ENCODE measurements around the gene HDLBP. TPM values are rescaled to one million over a fixed set of nuclear protein-coding genes. Genes with fewer than 3 reads are reported as not detected.

HDLBP gene
- total RNA-seq, 1 donor from 2014 or later = 300 TPM

DNA sequence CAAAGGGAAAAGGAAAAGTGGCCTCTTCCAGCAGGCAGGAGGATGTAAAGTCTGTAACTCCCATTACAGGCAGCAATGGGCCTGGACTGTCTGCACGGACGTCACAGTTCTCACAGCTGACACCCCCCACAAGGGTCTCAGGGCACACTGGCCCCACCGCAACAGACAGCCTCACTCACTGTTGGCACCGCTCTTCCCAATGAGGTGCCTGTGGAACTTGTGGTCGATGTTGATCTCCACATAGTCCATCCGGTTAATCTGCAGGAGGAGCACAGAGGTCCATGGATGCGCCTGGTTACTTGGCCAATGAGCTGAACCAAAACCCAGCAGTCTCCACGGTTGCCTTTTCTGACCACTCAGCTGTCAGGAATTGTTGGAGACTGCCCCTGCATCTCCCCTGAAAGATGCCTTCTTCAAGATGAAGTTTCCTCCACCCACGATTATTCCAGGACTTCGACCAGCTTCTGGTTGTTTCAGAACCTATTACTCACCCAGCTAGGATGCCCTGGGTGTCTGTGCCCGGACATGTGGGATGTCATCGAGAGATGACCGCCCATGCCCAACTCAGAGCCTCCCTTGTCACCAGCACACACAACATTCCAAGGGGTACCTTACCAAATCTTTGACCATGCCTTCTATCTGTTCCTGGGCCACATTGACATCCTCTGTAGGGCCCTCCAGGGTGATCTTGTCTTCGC is 62.5 kb downstream of the HDLBP start:
- H3K4me1 ChIP-seq = no peaks in the 10 kb centered on the region
- H3K9me3 ChIP-seq = no peaks in the 10 kb centered on the region
- no peaks in the 10 kb centered on the region for H3K27me3 ChIP-seq
- peaks cover 17 to 97% of the 10 kb centered on the region in 2 donors for H3K36me3 ChIP-seq
- no peak for TF ChIP-seq POLR2A (IDR thresholded peaks at IDR 0.05)
- TF ChIP-seq, protein P1, sequence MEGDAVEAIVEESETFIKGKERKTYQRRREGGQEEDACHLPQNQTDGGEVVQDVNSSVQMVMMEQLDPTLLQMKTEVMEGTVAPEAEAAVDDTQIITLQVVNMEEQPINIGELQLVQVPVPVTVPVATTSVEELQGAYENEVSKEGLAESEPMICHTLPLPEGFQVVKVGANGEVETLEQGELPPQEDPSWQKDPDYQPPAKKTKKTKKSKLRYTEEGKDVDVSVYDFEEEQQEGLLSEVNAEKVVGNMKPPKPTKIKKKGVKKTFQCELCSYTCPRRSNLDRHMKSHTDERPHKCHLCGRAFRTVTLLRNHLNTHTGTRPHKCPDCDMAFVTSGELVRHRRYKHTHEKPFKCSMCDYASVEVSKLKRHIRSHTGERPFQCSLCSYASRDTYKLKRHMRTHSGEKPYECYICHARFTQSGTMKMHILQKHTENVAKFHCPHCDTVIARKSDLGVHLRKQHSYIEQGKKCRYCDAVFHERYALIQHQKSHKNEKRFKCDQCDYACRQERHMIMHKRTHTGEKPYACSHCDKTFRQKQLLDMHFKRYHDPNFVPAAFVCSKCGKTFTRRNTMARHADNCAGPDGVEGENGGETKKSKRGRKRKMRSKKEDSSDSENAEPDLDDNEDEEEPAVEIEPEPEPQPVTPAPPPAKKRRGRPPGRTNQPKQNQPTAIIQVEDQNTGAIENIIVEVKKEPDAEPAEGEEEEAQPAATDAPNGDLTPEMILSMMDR (IDR thresholded peaks at IDR 0.05) = no peak
- no peak for TF ChIP-seq POLR2AphosphoS5 (IDR thresholded peaks at IDR 0.05; ENCODE audit: insufficient read depth in 1 of 2, low read depth in 1 of 2)
- intact Hi-C loops (cut with DNase I) = no loop called here
- DNase-seq (ENCODE audit: extremely low spot score in 2 of 2) = no peak
- H3K4me3 ChIP-seq = no peak overlapping the region
- no peak overlapping the region for H3K27ac ChIP-seq

DNA sequence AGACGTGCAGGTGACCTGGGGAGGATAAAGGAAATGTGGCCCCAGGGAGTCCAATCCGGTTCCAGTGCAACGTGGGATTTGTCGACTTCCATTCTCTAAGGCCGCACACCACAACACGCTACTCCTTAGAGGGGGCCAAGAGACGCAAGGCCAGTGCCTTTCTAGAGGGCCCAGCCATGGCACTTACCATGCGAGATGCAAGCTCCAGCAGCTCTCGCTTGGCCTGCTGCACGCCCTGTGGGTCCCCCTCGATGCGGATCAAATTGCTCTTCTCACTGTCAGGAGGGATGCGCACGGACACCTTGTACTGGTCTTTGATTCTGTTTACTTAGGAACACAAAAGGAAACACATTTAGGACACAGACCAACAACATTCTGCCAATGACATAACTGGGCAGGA is 65.8 kb downstream of the HDLBP start:
- Histone ChIP-seq H3K36me3 (peaks cover 7 to 100% of the 10 kb centered on the region in 2 donors), H3K4me1 (no peaks in the 10 kb centered on the region), H3K4me3 (no peak overlapping the region), H3K9me3 (no peaks in the 10 kb centered on the region), H3K27ac (no peak overlapping the region), H3K27me3 (no peaks in the 10 kb centered on the region)
- DNase-seq (ENCODE audit: extremely low spot score in 2 of 2) = no peak
- intact Hi-C loops (cut with DNase I) = no loop called here
- TF ChIP-seq POLR2A (IDR thresholded peaks at IDR 0.05) (no peak), POLR2AphosphoS5 (IDR thresholded peaks at IDR 0.05; ENCODE audit: insufficient read depth in 1 of 2, low read depth in 1 of 2) (no peak)
- TF ChIP-seq, protein P1 (IDR thresholded peaks at IDR 0.05) = no peak

DNA sequence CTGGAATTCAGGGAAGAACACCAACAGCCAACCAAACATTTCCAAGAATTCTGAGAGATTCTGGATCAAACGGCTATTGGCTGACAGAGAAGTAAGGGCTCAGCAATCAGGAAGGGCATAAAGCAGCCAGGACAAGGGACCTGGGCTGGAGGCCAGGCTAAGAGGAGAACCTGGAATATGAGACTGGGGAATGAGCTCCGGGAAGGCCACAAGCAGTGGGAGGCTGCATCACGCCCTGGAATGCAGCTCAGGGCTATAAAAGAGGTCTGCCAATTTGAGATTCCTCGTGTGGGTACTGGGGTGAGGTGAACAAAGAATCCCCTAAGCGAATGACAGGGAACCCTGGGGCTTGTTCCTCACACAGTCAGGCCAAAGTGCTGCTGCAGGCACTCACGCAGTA is 66.6 kb downstream of the HDLBP start:
- Histone ChIP-seq H3K27ac (no peak overlapping the region), H3K4me3 (no peak overlapping the region), H3K27me3 (no peaks in the 10 kb centered on the region), H3K36me3 (peaks cover 7 to 100% of the 10 kb centered on the region in 2 donors), H3K4me1 (no peaks in the 10 kb centered on the region), H3K9me3 (no peaks in the 10 kb centered on the region)
- DNase-seq (ENCODE audit: extremely low spot score in 2 of 2) = no peak
- TF ChIP-seq POLR2A (IDR thresholded peaks at IDR 0.05) = no peak
- intact Hi-C loops (cut with DNase I) = no loop called here

DNA sequence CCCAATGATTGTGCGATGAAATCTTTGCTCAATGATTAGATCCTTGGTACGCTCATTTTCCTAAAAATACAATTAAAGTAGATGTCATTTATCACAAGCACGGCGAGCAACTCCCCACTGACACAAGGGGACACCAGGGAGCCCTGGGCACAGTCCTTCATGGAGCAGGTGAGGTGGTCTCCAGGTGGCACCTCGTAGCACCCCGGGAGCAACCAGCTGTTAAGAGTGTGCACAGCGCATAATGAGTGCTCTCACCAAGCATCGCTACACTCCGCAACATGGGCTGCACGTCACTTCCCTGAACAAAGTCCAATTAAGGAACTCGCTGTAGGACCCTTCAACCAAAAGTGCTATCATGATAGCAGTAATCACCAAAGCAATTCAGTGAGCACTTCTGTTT is 67.2 kb downstream of the HDLBP start:
- DNase-seq (ENCODE audit: extremely low spot score in 2 of 2) = no peak
- Histone ChIP-seq H3K9me3 (no peaks in the 10 kb centered on the region), H3K27me3 (no peaks in the 10 kb centered on the region), H3K4me1 (no peaks in the 10 kb centered on the region), H3K4me3 (no peak overlapping the region), H3K36me3 (peaks cover 7 to 98% of the 10 kb centered on the region in 2 donors), H3K27ac (no peak overlapping the region)
- intact Hi-C loops (cut with DNase I) = no loop called here
- TF ChIP-seq POLR2AphosphoS5 (IDR thresholded peaks at IDR 0.05; ENCODE audit: insufficient read depth in 1 of 2, low read depth in 1 of 2) (no peak), POLR2A (IDR thresholded peaks at IDR 0.05) (no peak)
- TF ChIP-seq, protein P1 (IDR thresholded peaks at IDR 0.05) = no peak

DNA sequence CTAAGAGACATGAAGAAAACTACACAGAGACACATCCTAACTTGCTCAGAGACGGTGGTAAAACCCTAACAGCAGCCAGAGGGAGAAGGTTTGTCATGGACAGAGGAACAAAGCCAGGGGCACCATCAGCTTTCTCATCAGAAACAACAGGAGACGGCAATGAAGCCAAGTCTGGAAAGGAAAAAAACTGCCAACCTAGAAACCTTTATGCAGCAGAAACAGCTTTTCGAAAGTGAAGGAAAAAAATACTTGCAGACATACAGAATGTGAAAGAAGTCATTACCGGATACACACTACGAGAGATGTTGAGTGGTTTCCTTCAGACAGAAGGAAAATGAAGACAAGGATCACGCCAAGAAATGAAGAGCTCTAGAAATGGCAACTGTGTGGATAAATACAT is 71.1 kb downstream of the HDLBP start:
- no peaks in the 10 kb centered on the region for H3K4me1 ChIP-seq
- H3K27me3 ChIP-seq = no peaks in the 10 kb centered on the region
- H3K9me3 ChIP-seq = no peaks in the 10 kb centered on the region
- peaks cover 0 to 91% of the 10 kb centered on the region in 2 donors for H3K36me3 ChIP-seq
- intact Hi-C loops (cut with DNase I) = no loop called here
- no peak overlapping the region for H3K4me3 ChIP-seq
- TF ChIP-seq POLR2AphosphoS5 (IDR thresholded peaks at IDR 0.05; ENCODE audit: insufficient read depth in 1 of 2, low read depth in 1 of 2) = no peak
- TF ChIP-seq, protein P1 (IDR thresholded peaks at IDR 0.05) = no peak
- TF ChIP-seq POLR2A (IDR thresholded peaks at IDR 0.05) = no peak
- DNase-seq (ENCODE audit: extremely low spot score in 2 of 2) = no peak
- H3K27ac ChIP-seq = no peak overlapping the region
